GM23338 (cell line): ENCODE data around the gene BDH1. TPM values are rescaled to one million over a fixed set of nuclear protein-coding genes. Genes with fewer than 3 reads are reported as not detected.

Source experiments
- ATAC-seq: fragments of 200-7000 bp; cut with Tn5 transposase; 3 replicates; pipeline ENCODE4 v1.9.1; 2020
- DNase-seq: peaks from one replicate; pipeline ENCODE4 v3.0.0-alpha.2; 2015; ENCODE audit warnings: low spot score
- H2AFZ ChIP-seq: fragments of 200-600 bp; sonication (generic); 2 replicates; pipeline ENCODE4 v1.8.0; 2016; ENCODE audit warnings: antibody characterized with exemption, mild to moderate bottlenecking, moderate library complexity
- H3F3A ChIP-seq: fragments of 200-600 bp; sonication (generic); replicated peaks from 2 replicates; pipeline ENCODE4 v1.8.0; 2017; ENCODE audit warnings: antibody characterized with exemption, mixed run types, low read depth
- H3K27ac ChIP-seq: fragments of 200-600 bp; sonication (generic); 2 replicates; pipeline ENCODE4 v1.6.1; 2016; ENCODE audit warnings: low read depth
- H3K27me3 ChIP-seq: fragments of 200-600 bp; sonication (generic); 2 replicates; pipeline ENCODE4 v1.8.0; 2016; ENCODE audit warnings: mild to moderate bottlenecking, mixed run types, moderate library complexity; ENCODE audit not compliant: insufficient read depth
- H3K36me3 ChIP-seq: fragments of 200-600 bp; sonication (generic); 2 replicates; pipeline ENCODE4 v1.8.0; 2016; ENCODE audit warnings: mild to moderate bottlenecking; ENCODE audit not compliant: insufficient read depth
- H3K4me1 ChIP-seq: fragments of 200-600 bp; sonication (generic); 2 replicates; pipeline ENCODE4 v1.8.0; 2016; ENCODE audit warnings: mild to moderate bottlenecking, moderate library complexity; ENCODE audit not compliant: insufficient read depth
- H3K4me2 ChIP-seq: fragments of 200-600 bp; sonication (generic); 2 replicates; pipeline ENCODE4 v1.7.1; 2017; ENCODE audit warnings: mixed run types
- H3K4me3 ChIP-seq: fragments of 200-600 bp; sonication (generic); 2 replicates; pipeline ENCODE4 v1.6.1; 2016; ENCODE audit warnings: mixed run types
- H3K79me2 ChIP-seq: fragments of 200-600 bp; sonication (generic); replicated peaks from 2 replicates; pipeline ENCODE4 v1.8.0; 2017; ENCODE audit warnings: mild to moderate bottlenecking; ENCODE audit not compliant: insufficient read depth
- H3K9me2 ChIP-seq: fragments of 200-600 bp; sonication (generic); 2 replicates; pipeline ENCODE4 v1.8.0; 2017; ENCODE audit not compliant: insufficient read depth
- H4K20me1 ChIP-seq: fragments of 200-600 bp; sonication (generic); replicated peaks from 2 replicates; pipeline ENCODE4 v1.8.0; 2017; ENCODE audit warnings: mild to moderate bottlenecking; ENCODE audit not compliant: insufficient read depth
- H3K27ac Mint-ChIP-seq: 2 replicates; pipeline ENCODE4 v1.8.0; 2020; ENCODE audit warnings: inconsistent platforms, mild to moderate bottlenecking, moderate library complexity, mixed read lengths
- H3K27me3 Mint-ChIP-seq: 3 replicates; pipeline ENCODE4 v1.8.0; 2022; ENCODE audit warnings: low read depth, mild to moderate bottlenecking, moderate library complexity, mixed read lengths, inconsistent platforms; ENCODE audit not compliant: insufficient read depth, poor library complexity
- H3K36me3 Mint-ChIP-seq: 3 replicates; pipeline ENCODE4 v1.8.0; 2021; ENCODE audit warnings: low read depth, mild to moderate bottlenecking, inconsistent platforms, moderate library complexity, mixed read lengths
- H3K4me1 Mint-ChIP-seq: 3 replicates; pipeline ENCODE4 v1.8.0; 2020; ENCODE audit warnings: mild to moderate bottlenecking, inconsistent platforms, mixed read lengths
- H3K4me3 Mint-ChIP-seq: 3 replicates; pipeline ENCODE4 v1.8.0; 2021; ENCODE audit warnings: moderate library complexity, mild to moderate bottlenecking, inconsistent platforms, mixed read lengths
- H3K9me3 Mint-ChIP-seq: 3 replicates; pipeline ENCODE4 v1.8.0; 2020; ENCODE audit warnings: moderate library complexity, mild to moderate bottlenecking, inconsistent platforms, mixed read lengths
- CREB1 ChIP-seq: fragments of 250-450 bp; sonication (Bioruptor Pico); IDR thresholded peaks from 2 replicates; pipeline ENCODE4 v1.5.0; 2020; ENCODE audit warnings: low read depth, mild to moderate bottlenecking, moderate library complexity
- CTCF ChIP-seq, 2 experiments: fragments of 200-600 bp in 1 of 2; sonication (generic) in 1 of 2; conservative IDR thresholded peaks; 2 replicates each; pipeline versions ENCODE4 v1.5.1 to v1.6.1; 2016 to 2017; ENCODE audit warnings: antibody characterized with exemption in 2 of 2, low read depth in 2 of 2, mild to moderate bottlenecking in 2 of 2, moderate library complexity in 1 of 2
- ETS1 ChIP-seq: IDR thresholded peaks from 2 replicates; pipeline ENCODE4 v1.6.1; 2016; ENCODE audit warnings: antibody characterized with exemption
- EZH2 ChIP-seq: fragments of 200-600 bp; sonication (generic); IDR thresholded peaks from one replicate; pipeline ENCODE4 v1.8.0; 2017; ENCODE audit warnings: antibody characterized with exemption, mild to moderate bottlenecking, low read depth; ENCODE audit not compliant: unreplicated experiment
- EZH2phosphoT487 ChIP-seq: fragments of 200-600 bp; sonication (generic); IDR thresholded peaks from one replicate; pipeline ENCODE4 v1.8.1; 2018; ENCODE audit warnings: antibody characterized with exemption; ENCODE audit not compliant: unreplicated experiment
- JUNB ChIP-seq: IDR thresholded peaks from one replicate; pipeline ENCODE4 v1.6.1; 2016; ENCODE audit warnings: antibody characterized with exemption; ENCODE audit not compliant: unreplicated experiment
- NANOG ChIP-seq: IDR thresholded peaks from 2 replicates; pipeline ENCODE4 v1.6.1; 2016; ENCODE audit warnings: antibody characterized with exemption, borderline replicate concordance
- POLR2AphosphoS5 ChIP-seq: IDR thresholded peaks from 2 replicates; pipeline ENCODE4 v1.6.1; 2016; ENCODE audit warnings: antibody characterized with exemption, low read depth
- STAT1 ChIP-seq: IDR thresholded peaks from one replicate; pipeline ENCODE4 v1.6.1; 2016; ENCODE audit warnings: antibody characterized with exemption; ENCODE audit not compliant: unreplicated experiment
- ZNF114 ChIP-seq: fragments of 250-450 bp; sonication (Bioruptor Pico); IDR thresholded peaks from 2 replicates; pipeline ENCODE4 v1.5.0; 2020; ENCODE audit warnings: mild to moderate bottlenecking, moderate library complexity
- ZNF331 ChIP-seq: fragments of 250-450 bp; sonication (Bioruptor Pico); IDR thresholded peaks from 2 replicates; pipeline ENCODE4 v1.5.0; 2020; ENCODE audit warnings: low read depth, mild to moderate bottlenecking, moderate library complexity
- ZNF462 ChIP-seq: fragments of 250-450 bp; sonication (Bioruptor Pico); IDR thresholded peaks from 2 replicates; pipeline ENCODE4 v1.5.0; 2020; ENCODE audit warnings: mild to moderate bottlenecking, moderate library complexity
- polyA plus RNA-seq: library from polyadenylated mRNA; unstranded; fragments of >200 nt; fragmentation: Nextera tagmentation; extraction: Ambion mirVana; gene quantifications from 2 replicates; pipeline ENCODE4 v1.2.1, GENCODE V29; 2016
- total RNA-seq: library from RNA; depleted of rRNA; stranded (reverse); fragments of >200 nt; shearing (Covaris generic); gene quantifications from 2 replicates; pipeline ENCODE4 v1.2.3, GENCODE V29; 2014

The BDH1 gene
- total and polyA plus RNA-seq, 2 experiments from 2014 or later, result 18.1 to 19.3 TPM

- H3K4me2 ChIP-seq, result no peak overlapping the region
- H3K4me1 ChIP-seq, result no peaks in the 10 kb centered on the region
- H3K79me2 ChIP-seq, result no peaks in the 10 kb centered on the region
- peaks cover 15% of the 10 kb centered on the region for H3K9me3 Mint-ChIP-seq
- H3K27ac ChIP-seq, result no peak overlapping the region
- H3F3A ChIP-seq, result 0 out of 2 replicates have a peak, but pooled peaks cover 4% of the 10 kb centered on the region
- DNase-seq, result peak; percentile 51
- H3K27me3 ChIP-seq, result no peaks in the 10 kb centered on the region
- no peaks in the 10 kb centered on the region for H3K9me2 ChIP-seq
- H3K27ac Mint-ChIP-seq, result no peak overlapping the region
- H4K20me1 ChIP-seq, result no peaks in the 10 kb centered on the region
- TF ChIP-seq JUNB (no peak), ZNF331 (CRISPR knock-in tag) (no peak), STAT1 (no peak), ZNF462 (CRISPR knock-in tag) (no peak), POLR2AphosphoS5 (no peak), CREB1 (CRISPR knock-in tag) (no peak), NANOG (no peak), EZH2phosphoT487 (no peak), ETS1 (no peak), CTCF (conservative IDR thresholded peaks at IDR 0.05; ENCODE audit: low read depth in 2 of 2) (no peak), EZH2 (no peak), ZNF114 (no peak)
- H3K4me3 ChIP-seq, result no peak overlapping the region
- no peak overlapping the region for H3K4me3 Mint-ChIP-seq
- peaks cover 5% of the 10 kb centered on the region for H3K27me3 Mint-ChIP-seq
- H3K36me3 Mint-ChIP-seq, result peaks cover 8% of the 10 kb centered on the region
- ATAC-seq, result peak; percentile 27
- H2AFZ ChIP-seq, result peak overlapping the region; percentile 87
- no peaks in the 10 kb centered on the region; the same call in 2 of the 3 replicates for H3K4me1 Mint-ChIP-seq
- H3K36me3 ChIP-seq, result no peaks in the 10 kb centered on the region
These were observed 54.3 kb downstream of the BDH1 start for GRCh38 chr3:197501496-197501878.
